ENCODE results near the gene LMLN.
"Not testable (repeated sequence)": the region's sequence is repeated elsewhere in the genome, so short reads cannot be mapped to it uniquely, and the experiment has no call there.

The LMLN gene

DNA sequence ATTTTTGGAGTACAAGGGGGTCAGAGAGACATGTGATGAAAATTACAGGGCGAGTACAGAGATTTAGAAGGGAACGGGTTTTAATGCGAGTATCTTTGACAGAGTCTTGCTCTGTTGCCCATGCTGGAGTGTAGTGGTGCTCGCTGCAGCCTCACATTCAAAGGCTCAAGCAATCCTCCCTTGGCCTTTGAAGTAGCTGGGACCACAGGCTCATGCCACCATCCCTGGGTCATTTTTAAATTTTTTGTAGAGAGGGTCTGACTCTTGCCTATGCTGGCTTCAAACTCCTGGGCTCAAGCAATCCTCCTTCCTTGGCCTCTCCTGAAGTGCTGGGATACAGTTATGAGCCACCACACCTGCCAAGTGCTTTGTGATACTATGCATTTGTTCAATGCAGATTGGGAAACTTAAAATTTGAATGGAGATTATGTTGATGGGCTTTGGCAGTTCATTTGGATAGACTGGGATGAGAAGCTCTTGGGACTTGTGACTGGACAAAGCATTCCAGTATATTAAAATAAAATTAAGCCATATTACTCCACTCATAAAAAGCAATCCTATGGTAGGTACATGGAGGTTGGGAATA, 4.0 kb upstream of the LMLN start:
- DNase-seq (ENCODE audit: low read depth, low spot score) = no peak

DNA sequence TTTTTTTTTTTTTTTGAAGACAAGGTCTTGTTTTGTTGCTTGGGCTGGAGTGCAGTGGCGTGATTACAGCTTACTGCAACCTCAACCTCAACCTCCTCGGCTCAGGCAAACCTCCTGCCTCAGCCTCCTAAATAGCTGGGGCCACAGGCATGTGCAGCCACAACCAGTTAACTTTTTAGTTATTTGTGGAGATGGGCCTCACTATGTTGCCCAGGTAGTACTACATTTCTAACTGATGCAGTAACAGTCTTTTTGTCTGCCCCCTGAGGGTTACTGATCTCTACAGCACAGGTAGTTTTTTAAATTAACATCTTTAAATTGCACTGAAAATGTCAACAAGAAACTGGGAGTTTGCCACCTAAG, 3.4 kb upstream of the LMLN start:
- DNase-seq (ENCODE audit: low read depth, low spot score) = no peak

DNA sequence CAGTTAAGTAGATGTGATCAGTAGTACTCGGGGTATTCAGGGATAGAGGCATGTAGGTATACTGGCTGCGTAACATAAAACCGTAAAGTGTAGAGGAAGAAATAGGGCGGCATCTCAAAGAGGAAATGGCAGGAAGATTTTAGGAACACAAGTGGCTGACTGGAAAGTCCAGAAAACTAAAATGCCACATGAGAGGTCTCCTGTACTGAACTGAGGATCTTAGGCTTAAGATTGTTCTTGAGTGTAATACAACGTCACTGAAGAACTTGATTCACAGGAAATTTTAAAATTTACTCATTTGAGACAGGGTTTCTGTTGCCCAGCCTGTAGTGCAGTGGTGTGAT, 2.3 kb upstream of the LMLN start:
- no peak for DNase-seq (ENCODE audit: low read depth, low spot score)

DNA sequence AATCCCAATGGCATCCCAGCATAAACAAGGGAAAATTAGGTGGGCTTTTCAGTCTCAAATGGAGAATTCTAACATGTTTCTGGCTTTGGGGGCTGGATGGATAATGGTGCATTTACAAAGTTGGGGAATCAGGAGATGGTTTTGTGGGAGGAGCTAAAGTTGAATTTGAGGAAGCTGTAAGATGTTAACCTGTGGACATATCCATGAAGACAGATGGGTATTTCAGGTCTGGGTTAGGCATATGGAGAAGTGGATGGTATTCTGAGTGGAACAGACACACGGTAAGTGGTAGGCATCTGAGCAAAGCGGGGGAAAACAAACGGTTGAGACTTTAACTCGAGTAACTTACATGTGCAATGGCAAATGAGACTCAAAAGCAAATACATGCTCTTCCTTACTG, 1.7 kb upstream of the LMLN start:
- no peak for DNase-seq (ENCODE audit: low read depth, low spot score)

DNA sequence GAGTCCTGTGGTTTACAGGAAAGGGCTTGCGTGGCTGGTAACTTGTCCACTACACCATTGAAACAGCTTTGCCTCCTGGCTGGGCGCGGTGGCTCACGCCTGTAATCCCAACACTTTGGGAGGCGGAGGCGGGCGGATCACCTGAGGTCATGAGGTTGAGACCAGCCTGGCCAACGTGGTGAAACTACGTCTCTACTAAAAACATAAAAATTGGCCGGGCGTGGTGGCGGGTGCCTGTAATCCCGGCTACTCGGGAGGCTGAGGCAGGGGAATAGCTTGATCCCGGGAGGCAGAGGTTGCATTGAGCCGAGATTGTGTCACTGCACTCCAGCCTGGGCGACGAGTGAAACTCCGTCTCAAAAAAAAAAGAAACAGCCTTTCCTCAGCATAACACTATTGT, 1.2 kb upstream of the LMLN start:
- DNase-seq (ENCODE audit: low read depth, low spot score) = not testable (repeated sequence)

DNA sequence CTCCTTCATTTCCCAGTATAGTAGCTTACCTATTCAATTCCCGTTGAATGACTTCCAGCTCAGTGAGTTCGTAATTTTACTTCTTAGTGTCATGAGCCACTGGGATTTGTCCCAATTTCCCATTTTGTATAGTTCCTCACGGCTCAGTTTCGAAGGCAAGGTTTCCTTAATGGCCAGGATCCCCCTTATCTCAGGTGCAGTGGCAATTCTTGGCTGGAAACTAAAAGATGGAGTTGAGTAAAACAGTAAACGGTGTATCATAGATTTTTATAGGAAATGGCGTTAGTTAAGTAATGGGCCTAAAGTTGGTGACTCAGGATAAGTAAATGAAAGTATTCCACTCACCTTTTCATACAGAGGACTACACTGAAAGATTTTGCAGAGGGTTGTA, 522 bp upstream of the LMLN start:
- no peak for DNase-seq (ENCODE audit: low read depth, low spot score)

DNA sequence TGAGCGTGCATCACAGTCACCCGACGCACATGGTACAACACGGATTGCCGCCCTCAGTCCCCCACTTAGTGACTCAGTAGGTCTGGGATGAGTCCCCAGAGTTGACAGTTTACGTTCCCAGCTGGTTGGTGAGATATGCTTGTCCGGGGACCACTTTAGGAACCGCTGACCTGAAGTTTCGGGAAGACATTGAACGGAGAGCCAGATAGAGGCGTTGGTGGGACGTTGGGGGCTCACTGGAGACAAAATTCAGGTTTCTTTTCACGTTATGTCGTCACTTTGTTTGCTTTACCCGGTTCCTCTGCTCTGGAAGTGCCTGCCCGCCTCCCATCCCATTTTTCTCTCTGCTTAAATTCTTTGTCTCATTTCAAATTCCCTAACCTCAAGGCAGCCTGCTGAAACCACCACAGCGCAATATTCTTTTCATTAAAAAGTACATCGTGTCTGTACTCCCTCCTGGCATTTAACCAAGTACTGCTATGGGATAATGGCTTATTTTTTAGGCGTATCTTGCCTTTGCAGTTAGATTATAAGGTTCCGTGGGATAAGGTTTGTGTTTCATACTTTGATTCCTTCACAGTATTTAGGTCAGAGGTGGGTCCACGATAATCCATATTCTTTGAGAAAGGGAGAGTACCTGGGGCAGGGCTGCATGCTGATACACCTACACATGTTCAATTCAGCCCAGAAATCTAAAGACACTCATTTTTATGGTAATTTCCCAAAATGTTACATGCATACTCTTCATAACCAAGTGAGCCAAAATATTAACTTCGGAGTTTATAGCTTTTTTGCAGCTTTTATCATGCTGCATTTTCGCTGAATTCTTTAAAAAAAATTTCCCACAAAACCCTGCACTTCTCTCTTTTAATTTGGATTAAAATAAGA, 921 bp downstream of the LMLN start:
- no peak for DNase-seq (ENCODE audit: low read depth, low spot score)

DNA sequence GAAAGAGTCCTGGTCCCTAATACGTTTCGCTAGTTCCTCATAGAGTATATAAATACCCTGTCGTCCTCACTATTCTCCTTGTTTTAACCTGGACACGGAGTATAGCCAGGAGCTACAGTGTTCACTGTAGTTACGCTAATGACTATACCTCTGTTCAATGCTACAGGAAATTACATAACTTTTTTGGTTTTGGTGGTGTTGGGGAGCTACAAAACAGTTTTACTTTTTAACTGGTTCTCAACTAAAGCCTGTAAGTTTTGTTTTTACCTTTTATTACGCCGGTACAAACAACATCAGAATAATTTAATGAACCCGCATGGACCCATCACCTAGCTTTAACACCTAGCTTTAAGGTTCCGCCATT, 1.5 kb downstream of the LMLN start:
- no peak for DNase-seq (ENCODE audit: low read depth, low spot score)

DNA sequence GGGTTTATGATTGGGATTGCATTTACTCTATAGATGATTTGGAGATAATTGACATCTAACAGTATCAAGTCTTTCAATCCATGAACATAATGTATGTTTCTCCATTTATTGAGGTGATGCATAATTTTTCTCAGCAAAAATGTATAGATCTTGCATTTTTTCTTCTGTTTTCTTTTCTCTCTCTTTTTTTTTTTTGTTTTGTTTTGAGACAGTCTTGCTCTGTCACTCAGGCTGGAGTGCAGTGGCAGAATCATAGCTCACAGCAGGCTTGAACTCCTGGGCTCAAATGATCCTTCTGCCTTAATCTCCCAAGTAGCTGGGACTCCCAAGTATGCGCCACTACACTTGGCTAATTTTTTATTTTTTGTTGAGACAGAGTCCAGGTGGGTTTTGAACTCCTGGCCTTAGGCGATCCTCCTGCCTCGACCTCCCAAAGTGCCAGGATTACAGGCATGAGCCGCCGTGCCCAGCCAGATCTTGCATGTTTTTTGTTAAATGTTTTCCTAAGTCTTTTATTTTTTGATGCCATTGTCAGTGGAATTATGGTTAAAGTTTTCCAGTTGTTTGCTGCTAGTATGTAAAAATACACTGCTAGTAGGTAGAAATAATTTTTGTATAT, 3.1 kb downstream of the LMLN start:
- no peak for DNase-seq (ENCODE audit: low read depth, low spot score)

DNA sequence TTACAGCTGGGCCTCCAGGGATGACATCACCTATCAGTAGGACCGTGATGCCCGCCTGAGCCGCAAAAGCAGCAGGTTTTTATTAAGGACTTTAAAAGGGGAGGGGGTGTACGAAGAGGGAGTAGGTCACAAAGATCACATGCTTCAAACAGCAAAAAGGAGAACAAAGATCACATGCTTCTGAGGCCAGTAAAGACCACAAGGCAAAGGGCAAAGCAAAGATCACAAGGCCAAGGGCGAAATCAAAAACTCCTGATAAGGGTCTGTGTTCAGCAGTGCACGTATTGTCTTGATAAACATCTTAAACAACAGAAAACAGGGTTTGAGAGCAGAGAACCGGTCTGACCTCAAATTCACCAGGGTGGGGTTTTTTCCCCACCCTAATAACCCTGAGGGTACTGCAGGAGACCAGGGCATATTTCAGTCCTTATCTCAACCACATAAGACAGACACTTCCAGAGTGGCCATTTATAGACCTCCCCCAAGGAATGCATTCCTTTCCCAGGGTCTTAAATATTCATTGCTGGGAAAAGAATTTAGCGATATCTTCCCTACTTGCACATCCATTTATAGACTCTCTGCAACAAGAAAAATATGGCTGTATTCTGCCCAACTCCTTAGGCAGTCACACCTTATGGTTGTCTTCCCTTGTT, 7.4 kb downstream of the LMLN start:
- not testable (repeated sequence) for DNase-seq (ENCODE audit: low read depth, low spot score)

DNA sequence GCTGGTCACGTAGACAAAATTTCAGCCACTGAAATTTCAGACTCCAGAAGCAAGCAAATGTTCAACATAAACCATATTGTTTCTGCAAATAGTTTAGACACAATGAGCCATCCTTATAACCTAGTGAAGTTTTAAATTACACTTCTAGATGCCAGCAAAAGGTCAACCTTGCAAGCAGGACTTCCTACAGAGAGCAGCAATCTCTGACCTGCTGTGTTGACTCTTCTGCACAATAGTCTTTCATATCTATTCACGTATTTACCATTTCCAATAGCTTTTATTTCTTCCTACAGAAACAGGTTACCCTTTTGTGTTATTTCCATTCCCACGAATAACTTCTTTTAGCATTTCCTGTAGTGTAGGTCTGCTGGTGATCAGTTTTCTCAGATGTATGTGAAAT, 10.6 kb downstream of the LMLN start:
- no peak for DNase-seq (ENCODE audit: low read depth, low spot score)

DNA sequence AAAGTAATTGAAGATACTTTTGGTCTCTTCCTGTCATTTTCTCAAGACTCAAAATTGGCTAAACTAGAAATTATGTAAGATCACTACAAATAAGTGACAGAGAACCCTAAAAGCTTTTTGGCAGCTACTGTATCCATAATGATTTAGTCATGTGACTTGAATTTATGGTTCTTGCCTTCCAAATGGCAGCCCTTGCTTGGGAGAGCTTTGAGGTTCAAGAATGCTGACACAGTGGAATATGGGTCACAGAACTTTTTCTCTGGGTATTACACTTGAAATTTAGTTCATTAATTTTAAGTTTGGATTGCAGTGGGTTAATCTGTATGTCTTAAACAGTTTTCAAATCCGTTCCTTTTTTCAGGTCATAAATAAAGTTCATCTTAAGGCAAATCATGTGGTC, 14.0 kb downstream of the LMLN start:
- DNase-seq (ENCODE audit: low read depth, low spot score) = no peak

DNA sequence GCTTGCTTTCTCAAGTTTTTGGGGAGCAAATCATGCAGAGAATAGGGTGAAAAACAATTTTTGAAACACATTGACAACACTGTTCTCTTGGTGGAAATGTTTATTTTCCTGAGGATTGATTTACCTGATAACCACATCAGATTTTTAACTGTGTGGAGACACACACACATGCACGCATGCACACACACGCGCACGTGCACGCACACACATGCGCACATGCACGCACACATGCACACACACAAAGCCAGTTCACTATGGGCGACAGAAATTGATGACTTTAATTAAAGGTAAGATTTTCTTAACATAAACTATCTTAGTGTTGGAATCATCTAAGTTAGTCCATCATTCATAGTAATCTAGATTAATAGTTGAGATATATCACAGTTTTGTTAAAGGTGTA, 15.3 kb downstream of the LMLN start:
- DNase-seq (ENCODE audit: low read depth, low spot score) = no peak

DNA sequence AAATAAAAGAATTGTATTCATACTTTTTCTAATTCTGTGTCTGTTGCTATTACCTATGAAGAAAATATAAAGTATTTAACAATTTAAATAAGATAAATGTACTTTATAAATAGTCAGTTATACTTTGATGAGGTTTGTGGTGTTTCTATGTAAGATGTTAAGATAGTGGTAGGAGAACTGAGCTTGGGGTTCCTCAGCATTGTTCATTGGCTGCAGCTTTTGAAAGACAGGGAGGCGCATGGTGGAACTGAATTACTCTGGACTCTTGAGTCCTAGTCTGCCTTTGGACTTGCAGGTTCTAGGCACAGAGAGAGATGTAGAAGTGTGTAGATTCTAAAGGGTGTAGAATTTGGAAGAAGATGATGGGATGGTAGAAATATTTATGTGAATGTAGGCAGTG, 23.1 kb downstream of the LMLN start:
- DNase-seq (ENCODE audit: low read depth, low spot score) = no peak

DNA sequence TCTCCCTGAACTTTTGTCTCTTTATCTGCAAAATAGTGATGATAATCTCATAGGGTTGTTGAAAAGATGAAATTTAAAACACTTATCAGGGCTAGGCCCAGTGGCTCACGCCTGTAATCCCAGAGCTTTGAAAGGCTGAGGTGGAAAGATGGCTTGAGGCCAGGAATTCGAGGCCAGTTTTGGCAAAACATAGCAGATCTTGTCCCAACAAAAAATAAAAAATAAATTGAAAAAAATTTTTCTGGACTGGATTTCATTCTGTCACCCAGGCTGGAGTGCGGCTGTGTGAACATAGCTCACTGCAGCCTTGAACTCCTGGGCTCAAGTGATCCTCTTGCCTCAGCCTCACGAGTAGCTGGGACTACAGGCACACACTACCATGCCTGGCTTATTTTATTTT, 29.6 kb downstream of the LMLN start:
- no peak for DNase-seq (ENCODE audit: low read depth, low spot score)

DNA sequence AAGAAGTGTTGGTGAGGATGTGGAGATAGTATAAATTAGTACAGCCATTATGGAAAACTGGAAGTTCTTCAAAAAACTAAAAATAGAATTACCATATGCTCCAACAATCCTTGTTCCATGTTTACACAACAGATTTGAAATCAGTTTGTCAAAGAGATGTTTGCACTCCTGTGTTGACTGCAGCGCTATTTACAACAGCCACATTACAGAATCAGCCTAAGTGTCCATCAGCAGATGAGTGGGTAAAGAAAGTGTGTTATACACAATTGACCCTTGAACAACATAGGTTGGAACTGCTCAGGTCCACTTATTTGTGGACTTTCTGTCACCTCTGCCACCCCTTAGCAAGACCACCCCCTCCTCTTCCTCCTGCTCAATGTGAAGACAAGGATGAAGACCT, 34.7 kb downstream of the LMLN start:
- no peak for DNase-seq (ENCODE audit: low read depth, low spot score)

DNA sequence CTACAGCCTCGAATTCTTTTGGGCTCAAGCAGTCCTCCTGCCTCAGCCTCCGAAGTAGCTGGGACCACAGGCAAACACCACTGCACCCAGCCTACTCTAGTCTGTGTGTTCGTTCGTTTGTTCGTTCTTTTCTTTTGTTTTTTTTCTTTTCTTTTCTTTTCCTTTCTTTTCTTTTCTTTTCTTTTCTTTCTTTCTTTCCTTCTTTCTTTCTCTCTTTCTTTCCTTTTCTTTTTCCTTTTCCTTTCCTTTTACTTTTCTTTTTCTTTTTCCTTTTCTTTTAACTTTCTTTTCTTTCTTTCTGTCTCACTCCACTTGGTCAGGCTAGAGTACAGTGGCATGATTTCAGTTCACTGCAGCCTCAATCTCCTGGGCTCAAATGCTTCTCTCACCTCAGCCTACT, 36.8 kb downstream of the LMLN start:
- no peak for DNase-seq (ENCODE audit: low read depth, low spot score)

DNA sequence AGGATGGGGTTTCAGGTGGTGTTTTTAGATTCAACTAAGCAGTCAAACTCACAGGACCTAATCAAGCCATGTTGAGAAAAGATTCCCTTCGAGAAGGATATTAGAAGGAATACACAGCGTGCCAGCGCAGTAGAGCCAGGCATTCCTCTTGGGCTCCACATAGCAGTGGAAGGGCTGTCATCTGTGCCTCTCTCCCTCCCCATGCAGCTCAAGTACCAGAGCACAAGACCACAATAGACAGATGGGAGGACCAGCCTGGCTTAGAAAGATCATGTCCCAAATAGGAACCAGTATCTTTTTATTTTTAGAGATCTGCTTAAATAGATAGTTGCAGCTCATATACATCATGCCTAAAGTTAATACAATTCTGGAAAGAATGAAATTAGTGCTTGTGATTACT, 37.9 kb downstream of the LMLN start:
- DNase-seq (ENCODE audit: low read depth, low spot score) = no peak

DNA sequence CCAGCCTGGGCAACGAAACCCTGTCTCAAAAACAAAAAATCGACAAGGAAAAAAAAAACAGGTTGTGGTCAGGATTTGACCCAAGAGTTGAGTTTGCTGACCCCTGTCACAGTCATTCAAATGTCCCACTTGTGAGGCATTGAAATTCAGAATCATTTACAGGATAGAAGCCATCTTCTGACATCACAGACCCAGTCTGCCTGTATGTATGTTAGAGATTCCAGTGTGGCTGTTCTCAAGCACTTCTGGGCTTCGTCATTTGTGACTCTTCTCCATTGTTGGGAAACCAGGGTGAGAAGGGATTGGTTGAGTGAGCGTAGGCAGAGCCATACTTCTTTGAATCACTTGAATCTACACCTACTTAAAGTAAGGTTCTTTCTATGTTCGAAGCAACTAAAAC, 57.1 kb downstream of the LMLN start:
- DNase-seq (ENCODE audit: low read depth, low spot score) = no peak

DNA sequence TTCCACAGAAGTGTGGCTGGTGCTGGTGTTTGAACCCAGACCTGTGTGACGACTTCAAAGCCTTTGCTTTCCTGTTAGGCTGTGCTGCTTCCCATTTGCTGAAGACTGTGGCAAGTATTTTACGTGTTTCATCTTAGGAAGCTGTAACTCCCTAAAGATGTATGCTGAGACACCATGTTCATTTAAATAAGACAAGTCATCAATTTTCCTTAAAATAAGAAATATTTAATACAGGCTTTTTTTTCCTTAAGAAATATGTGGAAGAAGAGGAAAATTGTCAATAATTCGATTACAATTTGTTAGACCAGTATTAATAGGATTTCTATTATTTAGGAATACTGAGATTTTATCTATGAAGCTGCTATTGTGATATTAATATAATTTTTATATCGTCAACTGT, 58.4 kb downstream of the LMLN start:
- DNase-seq (ENCODE audit: low read depth, low spot score) = no peak

DNA sequence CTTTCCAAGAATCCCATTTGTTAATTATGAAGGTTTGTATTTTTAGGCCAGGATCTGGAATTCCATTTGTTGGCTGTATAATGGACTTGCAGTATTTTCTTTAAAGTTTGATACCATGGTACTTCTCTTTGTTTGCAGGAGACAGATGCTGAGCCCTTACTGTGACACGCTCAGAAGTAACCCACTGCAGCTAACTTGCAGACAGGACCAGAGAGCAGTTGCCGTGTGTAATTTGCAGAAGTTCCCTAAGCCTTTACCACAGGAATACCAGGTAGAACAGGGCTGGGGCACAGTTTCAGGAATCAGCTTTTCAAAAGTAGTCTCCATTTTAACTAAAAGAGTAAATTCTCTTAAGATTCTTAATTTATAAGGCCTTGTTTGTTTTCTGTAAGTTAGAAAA, 59.1 kb downstream of the LMLN start:
- no peak for DNase-seq (ENCODE audit: low read depth, low spot score)

DNA sequence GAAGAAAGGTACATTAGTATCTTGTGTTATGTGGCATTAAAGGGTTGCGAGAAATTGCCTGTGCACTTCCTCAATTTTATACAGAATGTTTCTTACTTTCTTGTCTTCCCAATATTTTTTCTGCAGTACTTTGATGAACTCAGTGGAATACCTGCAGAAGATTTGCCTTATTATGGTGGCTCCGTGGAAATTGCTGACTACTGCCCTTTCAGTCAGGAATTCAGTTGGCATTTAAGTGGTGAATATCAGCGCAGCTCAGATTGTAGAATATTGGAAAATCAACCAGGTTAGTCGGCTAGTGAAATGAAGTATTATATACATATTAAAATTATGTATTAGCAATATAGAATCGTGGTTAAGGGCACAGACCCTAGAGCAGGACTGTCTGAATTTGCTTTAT, 61.3 kb downstream of the LMLN start:
- no peak for DNase-seq (ENCODE audit: low read depth, low spot score)

DNA sequence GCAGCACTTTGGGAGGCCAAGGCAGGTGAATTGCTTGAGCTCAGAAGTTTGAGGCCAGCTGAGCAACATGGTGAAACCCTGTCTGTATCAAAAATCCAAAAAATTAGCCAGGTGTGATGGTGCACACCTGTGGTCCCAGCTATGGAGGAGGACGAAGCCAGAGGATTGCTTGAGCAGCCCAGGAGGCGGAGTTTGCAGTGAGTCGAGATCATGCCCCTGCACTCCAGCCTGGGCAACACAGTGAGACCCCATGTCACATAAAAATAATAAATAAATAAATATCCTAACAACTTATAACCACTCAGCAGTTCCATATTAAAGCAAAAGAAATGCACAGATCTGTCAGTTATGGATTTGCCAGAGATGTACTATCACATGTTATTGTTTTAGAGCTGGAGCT, 62.6 kb downstream of the LMLN start:
- no peak for DNase-seq (ENCODE audit: low read depth, low spot score)
